HEK293 (cell line): ENCODE results near the gene AGPAT1.

Experiments used
- CTCF ChIP-seq: fragments of 450-650 bp; formaldehyde crosslinking; IDR thresholded peaks from 2 replicates; pipeline ENCODE4 v1.5.1; 2016; ENCODE audit warnings: missing biosample characterization, missing genetic modification characterization
- PBX3 ChIP-seq: sonication (generic); formaldehyde crosslinking; IDR thresholded peaks from 2 replicates; pipeline ENCODE4 v1.8.1; 2022; ENCODE audit warnings: mild to moderate bottlenecking, moderate library complexity, missing genetic modification reagents
- PRDM4 ChIP-seq: fragments of 450-650 bp; formaldehyde crosslinking; IDR thresholded peaks from 2 replicates; pipeline ENCODE4 v1.5.1; 2017; ENCODE audit warnings: missing biosample characterization, missing genetic modification characterization
- REST ChIP-seq: fragments of 450-650 bp; formaldehyde crosslinking; IDR thresholded peaks from 2 replicates; pipeline ENCODE4 v1.5.1; 2016; ENCODE audit warnings: missing biosample characterization, missing genetic modification characterization
- YY1 ChIP-seq: fragments of 450-650 bp; formaldehyde crosslinking; IDR thresholded peaks from 2 replicates; pipeline ENCODE4 v1.5.1; 2018; ENCODE audit warnings: missing biosample characterization, missing genetic modification characterization
- ZBTB21 ChIP-seq: fragments of 450-650 bp; formaldehyde crosslinking; IDR thresholded peaks from 2 replicates; pipeline ENCODE4 v1.5.1; 2017; ENCODE audit warnings: missing biosample characterization, missing genetic modification characterization
- ZBTB7A ChIP-seq: fragments of 450-650 bp; formaldehyde crosslinking; IDR thresholded peaks from 2 replicates; pipeline ENCODE4 v1.5.1; 2016; ENCODE audit warnings: low read depth, missing biosample characterization, missing genetic modification characterization
- ZNF274 ChIP-seq, 2 experiments: fragments of 200-500 bp in 1 of 2; fragments of 450-650 bp in 1 of 2; sonication (Bioruptor generic) in 1 of 2; formaldehyde crosslinking in 1 of 2; IDR thresholded peaks; 2 replicates each; pipeline versions ENCODE4 v1.5.1 to v1.6.1; 2014 to 2016; ENCODE audit warnings: borderline replicate concordance in 1 of 2, inconsistent platforms in 1 of 2, low read length in 1 of 2, missing biosample characterization in 1 of 2, missing genetic modification characterization in 1 of 2
- ZNF548 ChIP-seq: fragments of 450-650 bp; formaldehyde crosslinking; IDR thresholded peaks from 2 replicates; pipeline ENCODE4 v1.5.1; 2016; ENCODE audit warnings: missing biosample characterization, missing genetic modification characterization
- ZSCAN5A ChIP-seq: fragments of 450-650 bp; formaldehyde crosslinking; IDR thresholded peaks from 2 replicates; pipeline ENCODE4 v1.5.1; 2016; ENCODE audit warnings: missing biosample characterization, missing genetic modification characterization

GRCh38 chr6:32223258-32224235 lies 47.7 kb upstream of the AGPAT1 start, which contains the start of gene NOTCH4:
- TF ChIP-seq CTCF (tag by site-specific recombination) (no peak), ZNF274 (IDR thresholded peaks at IDR 0.05; ENCODE audit: low read length) (no peak), ZNF274 (tag by site-specific recombination; IDR thresholded peaks at IDR 0.05; ENCODE audit: borderline replicate concordance) (no peak), ZNF548 (tag by site-specific recombination) (no peak), PBX3 (CRISPR knock-in tag) (no peak), ZBTB21 (tag by site-specific recombination) (no peak), PRDM4 (tag by site-specific recombination) (no peak), ZBTB7A (no peak), ZSCAN5A (tag by site-specific recombination) (no peak), REST (tag by site-specific recombination) (no peak), YY1 (tag by site-specific recombination) (no peak)
